Fibroblast of skin of back (primary cell): ENCODE results near the gene UBE2F.
"Not testable (repeated sequence)": the region's sequence is repeated elsewhere in the genome, so short reads cannot be mapped to it uniquely, and the experiment has no call there.

Source experiments
- DNase-seq: peaks from one replicate; pipeline ENCODE4 v3.0.0-alpha.2; 2013

Gene UBE2F

GRCh38 chr2:238021327-238021726, 54.5 kb downstream of the UBE2F start:
- peak; percentile 45 for DNase-seq

GRCh38 chr2:238022594-238023157, 55.9 kb downstream of the UBE2F start:
- DNase-seq = no peak

DNA sequence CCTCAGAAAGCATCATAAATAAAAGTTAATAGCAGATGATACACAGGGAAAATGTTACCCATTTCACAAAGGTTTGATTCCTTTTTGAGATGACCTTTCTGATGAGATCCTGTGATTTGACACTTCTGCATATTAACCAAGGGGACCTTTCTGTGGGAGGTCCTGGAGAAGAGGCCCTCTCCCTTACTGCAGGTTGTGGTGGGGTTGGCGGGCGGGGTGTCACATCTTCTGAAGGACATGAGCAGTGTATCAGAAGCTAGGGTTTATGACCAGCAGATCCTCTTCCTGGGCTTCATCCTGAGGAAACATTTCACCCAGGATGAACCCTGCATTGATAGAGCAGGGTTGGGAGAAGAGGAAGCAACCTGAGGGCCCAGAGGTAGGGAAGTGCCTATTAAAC, 56.8 kb downstream of the UBE2F start:
- no peak for DNase-seq

GRCh38 chr2:238024986-238025385, 58.2 kb downstream of the UBE2F start:
- DNase-seq = peak; percentile 34

- DNase-seq = no peak
These were observed 59.0 kb downstream of the UBE2F start for GRCh38 chr2:238025741-238026360.

GRCh38 chr2:238027058-238027457, 60.2 kb downstream of the UBE2F start:
- DNase-seq = no peak

- no peak for DNase-seq
These were observed 61.0 kb downstream of the UBE2F start for GRCh38 chr2:238027591-238028415.

DNA sequence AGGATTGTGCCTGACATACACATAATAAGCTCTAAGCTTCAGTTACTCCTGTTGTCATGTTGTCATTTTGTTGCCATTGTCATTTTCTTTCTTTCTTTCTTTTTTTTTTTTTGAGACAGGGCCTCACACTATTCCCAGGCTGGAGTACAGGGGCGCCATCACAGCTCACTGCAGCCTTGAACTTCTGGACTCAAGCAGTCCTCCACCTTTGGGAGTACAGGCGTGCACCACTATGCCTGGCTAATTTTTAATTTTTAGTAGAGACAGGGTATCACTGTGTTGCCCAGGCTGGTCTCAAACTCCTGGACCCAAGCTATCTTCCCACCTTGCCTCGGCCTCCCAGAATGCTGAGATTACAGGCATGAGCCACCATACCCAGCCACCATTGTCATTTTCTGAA, 63.0 kb downstream of the UBE2F start:
- DNase-seq = no peak

DNA sequence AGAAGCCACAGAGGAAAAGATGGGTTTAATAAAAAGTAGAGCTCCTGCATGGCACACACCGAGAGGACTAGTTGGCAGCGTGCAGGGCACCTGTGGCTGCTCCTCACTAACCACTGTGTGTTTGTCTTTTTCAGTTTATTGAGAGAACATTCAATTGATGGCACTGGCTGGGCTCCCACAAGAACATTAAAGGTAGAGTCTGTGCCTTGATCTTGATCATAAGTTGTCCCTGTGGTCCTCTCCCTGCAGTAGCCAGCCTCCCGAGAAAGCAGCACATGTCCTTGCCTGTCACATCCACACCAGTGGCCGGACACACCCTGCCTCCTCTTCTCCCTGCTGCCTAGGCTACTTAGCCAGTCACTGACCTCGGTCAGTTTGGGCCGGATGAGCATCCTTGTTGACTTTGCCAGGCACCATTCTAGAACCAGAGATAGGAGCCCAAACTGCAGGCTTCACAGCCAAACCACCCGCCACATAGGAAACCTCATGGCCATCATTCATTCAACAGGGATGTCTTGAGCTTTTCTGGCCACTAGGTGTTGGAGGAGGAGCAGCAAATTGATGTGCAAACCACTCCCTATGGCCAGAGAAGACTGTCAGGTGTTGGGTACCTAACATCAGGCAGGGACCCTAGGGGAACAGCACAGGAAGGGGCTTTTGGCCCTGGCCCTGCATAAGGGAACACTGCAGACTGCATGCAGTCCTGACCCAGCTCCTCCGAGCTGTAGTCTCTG, 63.8 kb downstream of the UBE2F start:
- DNase-seq = no peak

DNA sequence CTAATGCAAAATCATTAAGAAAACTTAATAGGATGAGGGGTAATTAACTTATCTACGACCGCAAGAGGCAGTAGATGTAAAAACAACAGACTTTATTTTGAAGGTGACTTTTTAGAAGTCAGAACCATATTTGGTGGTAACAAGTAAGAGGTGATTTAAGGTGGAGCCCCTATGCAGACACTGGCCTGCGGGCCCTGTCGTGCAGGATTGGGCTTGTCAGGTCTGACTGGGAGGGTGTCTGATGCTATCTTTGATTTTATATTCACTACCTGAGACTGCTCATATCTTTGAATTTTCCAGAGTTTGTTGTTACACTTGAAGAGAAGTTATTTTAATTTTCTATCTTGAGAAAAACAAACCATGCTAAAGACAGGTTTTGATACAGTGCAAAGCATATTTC, 64.9 kb downstream of the UBE2F start:
- no peak for DNase-seq

- DNase-seq = no peak
These were observed 66.0 kb downstream of the UBE2F start for GRCh38 chr2:238032755-238033337.

DNA sequence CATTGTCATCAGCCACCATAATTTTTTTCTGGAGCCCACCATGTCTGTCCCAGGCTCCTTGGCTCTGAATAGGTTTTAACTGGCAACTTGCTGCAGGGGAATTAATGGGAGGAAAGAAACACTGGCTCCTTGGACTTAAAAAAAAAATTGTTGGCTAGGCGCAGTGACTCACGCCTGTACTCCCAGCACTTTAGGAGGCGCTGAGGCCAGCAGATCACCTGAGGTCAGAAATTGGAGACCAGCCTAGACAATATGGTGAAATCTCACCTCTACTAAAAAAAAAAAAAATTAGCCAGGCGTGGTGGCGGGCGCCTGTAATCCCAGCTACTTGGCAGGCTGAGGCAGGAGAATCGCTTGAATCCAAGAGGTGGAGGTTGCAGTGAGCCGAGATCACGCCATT, 67.2 kb downstream of the UBE2F start:
- DNase-seq = not testable (repeated sequence)

DNA sequence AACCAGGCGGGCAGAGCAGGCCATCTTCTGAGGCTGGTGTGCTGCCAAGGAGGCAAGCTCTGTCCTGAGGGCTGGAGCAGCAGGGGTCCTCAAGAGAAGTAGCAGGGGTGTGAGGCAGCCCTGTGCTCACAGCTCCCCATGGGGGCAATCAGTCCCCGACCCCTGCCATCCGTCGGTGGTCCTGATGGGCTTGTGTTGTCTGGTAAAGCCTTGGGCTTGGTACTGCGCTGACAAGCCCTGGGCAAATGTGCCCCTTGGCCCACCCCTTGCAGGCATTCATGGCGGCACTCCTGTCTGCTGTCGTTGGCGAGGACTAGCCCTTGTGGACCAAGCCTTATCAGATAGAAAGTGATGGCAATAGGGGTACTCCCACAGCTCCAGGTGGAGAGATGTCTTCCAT, 71.4 kb downstream of the UBE2F start:
- DNase-seq = no peak

DNA sequence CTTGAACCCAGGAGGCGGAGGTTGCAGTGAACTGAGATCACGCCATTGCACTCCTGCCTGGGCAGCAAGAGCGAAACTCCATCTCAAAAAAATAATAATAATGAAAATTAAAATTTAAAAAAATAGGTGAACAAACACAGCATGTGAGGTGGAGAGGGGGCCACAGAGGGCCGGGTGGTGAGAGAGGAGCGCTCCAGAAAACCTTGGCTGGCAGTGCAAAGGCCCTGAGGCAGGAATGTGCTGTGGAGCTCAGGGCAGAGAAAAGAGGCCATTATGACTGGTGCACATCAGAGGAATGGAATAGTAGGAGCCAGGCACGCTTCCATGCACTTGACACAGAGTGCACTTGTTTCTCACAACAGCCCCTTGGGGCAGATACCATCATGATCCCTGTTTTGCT, 72.3 kb downstream of the UBE2F start:
- DNase-seq = no peak

- no peak for DNase-seq
These were observed 73.2 kb downstream of the UBE2F start for GRCh38 chr2:238039985-238040384.

GRCh38 chr2:238040918-238041317, 74.1 kb downstream of the UBE2F start:
- DNase-seq = no peak

DNA sequence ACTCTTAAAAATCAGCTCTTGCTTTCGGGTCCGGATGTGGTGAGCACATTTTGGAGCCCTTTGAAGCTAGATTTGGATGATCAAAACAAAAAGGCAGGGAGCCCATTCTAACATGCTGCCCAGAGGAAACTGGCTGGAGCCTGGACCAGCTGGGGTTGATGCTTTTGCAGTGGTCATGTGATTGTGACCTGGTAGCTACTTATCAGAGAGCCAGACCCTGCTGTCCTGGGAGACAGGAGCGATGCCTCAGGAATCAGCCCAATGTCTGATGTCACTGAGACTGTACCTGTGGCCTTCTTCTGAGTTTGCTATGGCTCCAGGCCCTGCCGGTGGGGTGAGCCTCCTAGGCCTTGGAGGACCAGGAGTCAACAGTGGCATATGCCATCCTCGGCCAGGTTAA, 75.3 kb downstream of the UBE2F start:
- DNase-seq = no peak

DNA sequence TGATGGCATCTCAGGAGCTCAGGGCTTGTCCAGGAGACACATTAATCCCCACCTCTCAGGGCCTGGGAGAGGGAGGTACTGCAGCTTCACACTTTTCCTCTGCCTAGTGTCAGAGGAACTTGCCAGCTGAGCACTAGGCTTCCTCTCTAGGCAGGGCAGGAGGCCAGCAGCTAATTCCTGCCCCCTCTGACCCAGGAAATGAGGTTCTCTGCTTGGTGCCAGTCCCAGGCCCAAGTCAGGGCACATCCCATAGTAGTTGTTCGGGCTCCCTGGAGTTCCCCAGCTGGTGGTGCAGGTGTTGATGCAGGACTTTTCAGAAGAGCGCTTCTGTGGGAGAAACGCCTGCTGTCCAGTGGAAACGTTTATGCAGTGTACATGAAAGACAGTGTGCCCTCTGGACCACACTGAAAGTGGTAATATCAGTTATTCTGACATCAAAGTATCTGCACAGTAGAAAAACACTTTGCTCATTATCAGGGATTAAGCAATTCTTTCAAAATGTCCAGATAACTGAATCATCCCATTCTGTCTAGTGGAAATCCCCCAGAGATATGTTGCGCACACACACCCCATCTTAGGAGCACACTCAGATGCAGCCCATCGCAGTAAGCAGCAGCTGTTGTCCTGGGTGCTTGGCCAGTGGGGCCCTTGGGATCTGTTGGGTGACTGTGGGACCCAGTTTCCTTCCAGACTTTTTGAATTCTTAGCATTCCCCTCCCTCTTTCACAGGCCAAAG, 76.2 kb downstream of the UBE2F start:
- no peak for DNase-seq

- no peak for DNase-seq
These were observed 77.0 kb downstream of the UBE2F start for GRCh38 chr2:238043851-238044250.

DNA sequence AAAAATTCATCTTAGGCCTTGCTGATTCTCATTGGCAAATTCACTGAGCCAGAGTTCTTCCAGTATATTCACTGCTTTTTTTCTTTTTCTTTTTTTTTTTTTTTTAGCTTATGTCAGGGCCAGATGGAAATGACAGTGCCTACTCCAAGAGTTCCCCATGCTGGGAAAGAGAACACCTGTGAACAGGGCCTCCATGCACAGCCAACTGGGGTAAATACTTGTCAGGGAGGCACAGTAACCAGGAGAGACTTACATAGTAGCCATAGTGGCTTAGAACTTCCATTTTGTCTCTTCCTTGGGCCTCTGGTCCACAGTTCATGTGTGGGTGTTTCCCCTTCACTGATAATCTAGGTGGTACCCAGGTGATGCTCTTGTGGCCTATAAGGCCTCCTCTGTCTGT, 78.8 kb downstream of the UBE2F start:
- DNase-seq = no peak

DNA sequence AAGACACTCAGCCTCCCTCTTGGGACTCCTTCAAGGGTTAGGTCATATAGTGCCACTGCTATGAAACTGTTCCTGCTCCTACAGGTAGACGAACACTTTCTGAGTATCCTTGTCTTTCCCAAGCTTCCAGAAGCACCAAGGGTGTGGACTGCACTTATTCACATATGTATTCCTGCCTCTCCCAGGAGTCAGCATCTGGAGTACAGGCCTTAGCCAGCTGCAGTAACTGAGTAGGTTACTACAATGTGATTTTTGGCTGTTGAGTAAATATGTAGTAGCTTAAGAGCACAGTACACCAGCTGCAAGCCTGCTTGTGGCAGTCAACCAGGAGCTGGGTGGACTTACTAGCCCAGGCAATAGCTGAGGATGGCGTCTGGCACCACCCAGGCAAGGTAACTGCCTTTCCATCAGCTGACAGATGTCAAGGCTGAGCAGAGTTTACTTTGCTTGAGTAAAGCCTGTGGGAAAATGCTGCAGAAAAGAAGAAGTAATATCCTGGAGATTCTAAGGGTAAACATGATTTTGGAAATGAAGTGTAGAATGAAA, 80.0 kb downstream of the UBE2F start:
- DNase-seq = no peak
